Myocyte (in vitro differentiated cells): Measurements from ENCODE around the gene BUB3. TPM values are rescaled to one million over a fixed set of nuclear protein-coding genes. Genes with fewer than 3 reads are reported as not detected.
"Not testable (repeated sequence)": the region's sequence is repeated elsewhere in the genome, so short reads cannot be mapped to it uniquely, and the experiment has no call there.

Source experiments
- DNase-seq: peaks from one replicate; pipeline ENCODE4 v3.0.0-alpha.2; 2012; ENCODE audit warnings: low read depth
- total RNA-seq: library from RNA; depleted of rRNA; stranded (reverse); fragments of >200 nt; gene quantifications from 2 replicates; pipeline ENCODE4 v1.2.3, GENCODE V29; 2014

The BUB3 gene
- total RNA-seq, 1 donor from 2014 or later = 138 TPM

DNA sequence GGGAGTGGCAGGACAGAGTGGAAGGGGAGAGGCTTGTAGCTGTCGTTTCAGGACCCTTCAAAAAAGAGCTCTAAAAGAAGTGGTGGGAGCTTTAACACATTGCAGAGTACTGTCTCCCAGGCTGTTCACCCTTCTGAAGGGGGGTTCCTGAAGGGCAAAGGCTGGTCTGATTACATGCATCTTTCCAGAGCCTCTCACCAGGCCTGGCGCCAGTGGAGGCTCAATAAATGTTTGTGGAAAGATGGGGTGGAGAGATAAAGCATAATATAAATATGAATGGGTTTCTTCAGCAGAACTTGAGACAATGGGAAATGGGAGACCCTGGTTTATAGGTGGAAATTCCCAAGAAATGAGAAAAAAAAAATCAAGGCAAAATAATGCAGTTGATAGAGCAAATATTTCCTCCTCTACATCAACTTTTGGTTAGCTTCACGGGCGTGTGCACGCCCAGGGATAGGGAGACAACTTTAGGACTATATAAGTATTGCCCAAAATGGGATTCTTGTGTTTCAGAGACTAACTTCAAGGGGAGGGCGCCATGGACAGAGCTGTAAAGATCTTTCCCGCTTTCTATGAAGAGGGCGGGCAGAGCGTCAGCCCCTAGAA, 613 bp upstream of the BUB3 start:
- no peak for DNase-seq

DNA sequence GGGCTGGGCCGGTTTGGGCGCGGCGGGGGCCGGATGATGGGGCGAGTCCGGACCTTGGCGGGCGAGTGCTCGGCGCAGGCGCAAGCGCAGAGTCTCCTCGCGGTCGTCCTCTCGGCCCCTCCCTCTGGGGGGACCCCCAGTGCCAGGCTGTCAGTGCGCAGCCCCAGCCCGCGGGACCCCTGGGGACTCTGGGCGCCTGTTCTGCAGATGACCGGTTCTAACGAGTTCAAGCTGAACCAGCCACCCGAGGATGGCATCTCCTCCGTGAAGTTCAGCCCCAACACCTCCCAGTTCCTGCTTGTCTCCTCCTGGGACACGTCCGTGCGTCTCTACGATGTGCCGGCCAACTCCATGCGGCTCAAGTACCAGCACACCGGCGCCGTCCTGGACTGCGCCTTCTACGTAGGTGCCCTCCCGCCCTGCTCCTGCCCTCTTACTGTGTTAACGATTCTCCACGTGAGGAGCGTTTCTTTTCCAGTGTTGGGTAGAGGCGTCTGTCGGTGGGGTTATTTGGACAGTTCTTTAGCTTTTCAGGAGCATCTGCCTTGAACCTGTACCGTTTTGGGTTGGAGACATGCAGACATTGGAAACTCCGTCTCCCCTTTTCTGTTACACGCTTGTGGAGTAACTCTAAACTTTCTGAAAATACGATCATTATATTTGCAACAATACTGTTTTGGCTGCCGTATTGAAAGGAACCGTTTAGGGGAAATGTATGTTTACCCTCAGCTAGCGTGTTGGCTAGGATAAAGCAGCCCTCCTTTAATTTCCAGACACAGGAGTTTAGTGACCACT, 706 bp downstream of the BUB3 start:
- DNase-seq = peak; percentile 67

DNA sequence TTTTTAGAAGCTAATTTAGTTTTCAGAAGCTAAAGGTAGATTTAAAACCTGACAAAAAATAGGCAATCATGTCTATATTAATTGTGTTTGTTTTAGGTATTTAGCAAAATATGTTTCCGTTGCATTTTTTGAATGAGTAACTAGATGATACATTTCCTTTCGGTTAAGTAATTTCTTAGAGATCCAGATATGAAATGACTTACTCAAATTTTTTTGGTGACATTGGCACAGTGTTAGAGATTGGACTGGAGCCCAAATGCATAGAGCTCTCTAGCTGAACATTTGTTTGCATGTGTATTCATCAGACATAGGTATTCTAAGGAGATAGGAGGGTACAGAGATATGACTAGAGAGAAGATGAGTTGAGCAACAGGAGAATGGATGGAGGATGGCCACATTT, 1.9 kb downstream of the BUB3 start:
- DNase-seq = no peak

DNA sequence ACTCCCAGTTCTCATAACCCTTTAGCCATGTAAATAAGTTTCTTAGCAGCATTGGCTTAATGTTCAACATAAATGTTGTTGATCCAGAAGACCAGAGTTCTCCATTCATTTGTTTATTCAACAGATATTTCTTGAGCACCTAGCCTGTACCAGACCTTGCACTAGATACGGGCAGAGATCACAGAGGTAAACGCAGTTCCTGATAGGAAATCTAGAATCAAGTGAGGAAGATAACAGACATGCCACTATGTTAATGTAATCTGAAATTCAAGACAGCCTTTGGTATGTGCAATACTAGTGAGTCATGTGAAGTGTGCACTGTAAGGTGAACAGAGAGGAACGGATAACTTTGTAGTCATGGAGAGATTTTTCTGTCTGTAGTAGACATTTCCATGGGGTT, 3.0 kb downstream of the BUB3 start:
- DNase-seq = no peak

DNA sequence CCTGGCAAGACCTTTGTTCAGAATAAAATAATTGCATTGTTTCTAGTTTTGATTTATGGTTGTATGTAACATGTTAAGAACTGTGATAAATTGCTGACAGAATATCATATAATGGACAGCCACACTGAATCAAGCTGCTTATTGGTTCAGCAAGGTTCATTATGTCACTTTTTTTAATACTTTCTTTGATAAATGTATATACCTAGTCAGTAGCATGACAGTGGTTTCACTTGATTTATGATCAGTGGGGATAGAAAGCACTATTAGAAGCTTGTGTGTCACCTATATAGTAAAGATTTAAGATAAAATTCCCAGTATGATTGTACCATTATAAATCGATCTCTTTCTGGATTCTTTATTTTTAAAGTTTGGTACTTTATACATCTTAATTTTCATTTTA, 4.5 kb downstream of the BUB3 start:
- DNase-seq = no peak

DNA sequence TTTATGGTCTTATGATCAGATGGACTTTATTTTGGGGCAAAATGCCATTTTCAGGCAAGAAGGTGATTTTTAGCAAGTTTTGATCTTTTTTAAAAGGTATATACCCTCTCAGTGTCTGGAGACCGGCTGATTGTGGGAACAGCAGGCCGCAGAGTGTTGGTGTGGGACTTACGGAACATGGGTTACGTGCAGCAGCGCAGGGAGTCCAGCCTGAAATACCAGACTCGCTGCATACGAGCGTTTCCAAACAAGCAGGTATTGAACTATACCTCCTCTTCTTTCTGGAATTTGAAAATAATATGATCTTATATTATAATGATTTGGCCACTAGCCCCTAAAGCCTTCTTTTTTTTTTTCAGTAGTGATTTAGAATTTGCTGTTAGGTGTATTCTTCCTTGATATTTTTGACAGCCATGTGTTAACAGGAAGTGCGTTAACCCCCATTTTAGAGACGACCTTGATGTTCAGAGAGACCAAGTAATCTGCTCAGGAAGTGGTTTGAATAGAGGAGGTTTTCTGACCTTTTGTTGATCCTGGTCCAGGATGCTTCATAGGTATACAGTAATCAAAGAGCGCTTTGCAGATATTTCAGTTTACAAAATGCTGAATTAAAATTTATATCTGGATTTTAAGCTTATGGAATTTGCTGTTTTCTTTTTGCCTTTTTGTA, 6.2 kb downstream of the BUB3 start:
- no peak for DNase-seq

DNA sequence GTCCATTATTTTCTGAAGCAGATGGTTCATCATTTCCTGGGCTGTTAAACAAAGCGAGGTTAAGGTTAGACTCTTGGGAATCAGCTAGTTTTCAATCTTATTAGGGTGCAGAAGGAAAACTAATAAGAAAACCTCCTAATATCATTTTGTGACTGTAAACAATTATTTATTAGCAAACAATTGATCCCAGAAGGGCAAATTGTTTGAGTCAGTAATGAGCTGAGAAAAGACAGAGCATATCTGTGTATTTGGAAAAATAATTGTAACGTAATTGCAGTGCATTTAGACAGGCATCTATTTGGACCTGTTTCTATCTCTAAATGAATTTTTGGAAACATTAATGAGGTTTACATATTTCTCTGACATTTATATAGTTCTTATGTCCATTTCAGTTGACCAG, 10.1 kb downstream of the BUB3 start:
- DNase-seq = no peak

DNA sequence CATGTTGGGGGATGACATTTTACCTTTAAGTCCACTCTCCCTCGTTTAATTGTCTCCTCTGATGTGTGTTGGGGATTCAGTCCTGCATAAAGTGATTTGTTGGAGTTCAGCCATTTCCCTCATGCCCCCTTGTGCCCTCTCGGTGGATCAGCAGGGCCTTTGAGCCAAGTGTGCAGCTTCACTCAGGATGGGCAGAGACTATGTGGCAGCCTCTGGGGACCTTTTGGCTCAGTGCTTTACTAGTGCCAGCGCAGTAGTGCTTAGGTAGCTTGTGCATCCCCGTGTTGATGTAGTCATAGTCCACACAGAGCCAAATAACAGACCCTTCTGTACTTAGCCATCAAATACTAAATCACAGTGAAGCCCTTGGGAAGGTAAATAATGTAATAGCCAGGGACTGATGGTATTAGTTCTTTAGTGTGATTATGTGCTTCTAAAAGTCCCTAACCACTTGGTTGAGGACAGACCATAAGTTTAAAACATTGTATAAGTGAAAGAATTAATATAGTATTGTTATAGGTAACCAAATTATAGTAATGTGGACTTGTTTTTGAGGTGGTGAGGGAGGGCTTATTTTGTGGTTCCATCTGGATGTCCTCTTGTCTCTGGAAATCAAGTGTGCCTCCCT, 11.4 kb downstream of the BUB3 start:
- peak; percentile 28 for DNase-seq

DNA sequence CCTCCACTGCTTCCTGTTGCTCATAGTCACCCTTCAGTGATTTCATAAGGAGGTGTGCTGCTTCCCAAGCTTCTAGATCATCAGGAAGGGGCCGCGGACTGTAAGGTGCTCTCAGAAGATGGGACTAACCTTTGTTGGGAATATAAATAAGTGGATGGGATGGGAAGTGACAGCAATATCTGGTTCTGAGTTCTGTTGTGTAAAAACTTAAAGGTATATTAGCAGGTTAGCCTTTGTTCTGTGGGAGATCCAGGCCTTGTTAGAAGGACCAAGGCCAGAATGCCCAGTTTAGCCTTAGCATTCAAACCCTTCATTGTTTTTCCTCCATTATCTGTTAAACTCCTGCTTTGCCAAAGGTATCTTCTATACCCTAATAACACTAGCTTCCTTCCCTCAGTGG, 12.4 kb downstream of the BUB3 start:
- DNase-seq = no peak

DNA sequence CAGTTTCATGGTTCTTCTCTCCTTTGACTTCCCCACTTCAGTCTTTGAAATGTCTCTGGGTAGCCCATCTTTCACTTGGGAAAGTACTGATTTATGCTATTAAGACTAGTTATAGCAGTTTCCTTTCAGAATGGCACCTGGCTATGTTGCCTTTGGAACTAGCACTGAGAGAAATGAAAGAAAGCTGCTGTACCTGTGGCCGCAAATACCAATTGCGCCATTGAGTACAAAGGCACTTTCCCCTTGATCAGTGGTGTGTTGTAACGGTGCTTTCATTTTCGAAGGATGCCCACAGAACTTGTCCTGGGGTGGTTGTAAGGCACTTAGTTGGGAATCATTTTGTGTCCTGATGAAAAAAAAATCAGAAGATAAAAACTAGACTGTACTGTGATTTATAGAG, 16.8 kb downstream of the BUB3 start:
- DNase-seq = no peak

DNA sequence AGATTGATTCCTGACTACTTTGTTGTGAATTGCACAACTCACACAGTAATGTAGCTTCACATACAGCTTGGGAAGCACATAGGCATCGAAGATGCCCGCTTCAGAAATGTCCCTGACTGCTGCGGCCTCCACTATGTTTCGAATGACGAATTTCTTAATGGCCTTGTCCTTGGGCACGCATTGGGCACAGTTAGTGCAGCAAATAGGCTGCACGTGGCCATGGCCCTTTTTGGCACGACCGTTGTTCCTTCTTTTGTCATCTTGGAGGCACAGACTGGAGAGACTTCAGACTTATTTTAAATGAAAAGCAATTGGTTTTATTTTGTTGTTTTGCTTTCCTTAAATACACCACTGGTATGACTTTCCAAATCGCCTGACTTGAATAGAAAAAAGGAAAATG, 17.4 kb downstream of the BUB3 start:
- not testable (repeated sequence) for DNase-seq

DNA sequence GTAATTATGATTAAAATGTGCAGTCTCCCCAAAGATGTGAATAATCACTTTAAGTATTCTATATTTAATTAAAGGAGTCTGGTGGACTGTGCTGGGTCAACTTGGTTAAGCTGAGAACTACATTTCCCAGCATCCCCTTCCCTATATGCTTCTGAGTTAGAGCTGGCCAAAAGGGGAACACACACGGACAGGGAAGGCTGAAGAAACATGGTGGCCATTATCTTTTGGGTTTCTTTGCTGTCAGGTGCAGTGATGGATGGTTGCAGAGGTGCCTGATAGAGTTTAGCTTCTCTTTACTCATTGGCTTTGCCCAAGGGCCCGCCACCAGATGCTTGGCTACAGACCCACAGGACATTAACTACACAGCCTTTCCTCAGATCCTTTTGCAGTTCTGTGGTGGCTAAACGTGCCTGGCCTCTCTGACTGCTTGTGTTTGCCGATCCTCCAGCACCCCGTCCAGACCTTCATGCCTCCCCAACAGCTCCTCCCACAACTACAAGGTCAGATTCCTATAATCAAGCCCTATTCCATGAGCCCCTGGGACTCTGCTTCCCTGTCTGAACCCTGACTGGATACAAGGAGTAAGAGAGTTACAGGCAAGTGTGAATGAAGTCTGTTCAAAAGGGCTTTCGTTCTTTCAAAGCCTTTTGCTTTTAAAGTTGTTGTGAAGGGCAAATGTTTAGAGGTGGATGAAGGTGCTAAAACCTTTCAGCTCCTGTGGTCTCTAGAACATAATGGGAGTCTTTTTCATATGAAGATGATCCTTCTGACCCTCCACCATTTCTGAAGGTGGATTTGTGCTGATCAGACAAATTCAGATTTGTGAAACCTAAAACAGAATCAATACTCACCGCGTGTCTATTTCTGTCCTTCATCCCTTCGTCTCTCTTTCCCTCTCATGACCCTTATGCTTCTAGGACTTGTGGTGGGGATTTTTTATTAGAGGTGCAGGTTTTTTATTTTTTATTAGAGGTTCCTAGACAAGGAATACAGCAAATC, 21.5 kb downstream of the BUB3 start:
- no peak for DNase-seq

DNA sequence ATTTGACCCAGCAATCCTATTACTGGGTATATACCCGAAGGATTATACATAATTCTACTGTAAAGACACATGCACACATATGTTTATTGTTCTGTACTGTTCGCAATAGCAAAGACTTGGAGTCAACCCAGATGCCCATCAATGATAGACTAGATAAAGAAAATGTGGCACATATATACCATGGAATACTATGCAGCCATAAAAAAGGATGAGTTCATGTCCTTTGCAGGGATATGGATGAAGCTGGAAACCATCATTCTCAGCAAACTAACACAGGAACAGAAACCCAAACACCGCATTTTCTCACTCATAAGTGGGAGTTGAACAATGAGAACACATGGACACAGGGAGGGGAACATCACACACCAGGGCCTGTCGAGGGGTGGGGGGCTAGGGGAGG, 24.2 kb downstream of the BUB3 start:
- not testable (repeated sequence) for DNase-seq

DNA sequence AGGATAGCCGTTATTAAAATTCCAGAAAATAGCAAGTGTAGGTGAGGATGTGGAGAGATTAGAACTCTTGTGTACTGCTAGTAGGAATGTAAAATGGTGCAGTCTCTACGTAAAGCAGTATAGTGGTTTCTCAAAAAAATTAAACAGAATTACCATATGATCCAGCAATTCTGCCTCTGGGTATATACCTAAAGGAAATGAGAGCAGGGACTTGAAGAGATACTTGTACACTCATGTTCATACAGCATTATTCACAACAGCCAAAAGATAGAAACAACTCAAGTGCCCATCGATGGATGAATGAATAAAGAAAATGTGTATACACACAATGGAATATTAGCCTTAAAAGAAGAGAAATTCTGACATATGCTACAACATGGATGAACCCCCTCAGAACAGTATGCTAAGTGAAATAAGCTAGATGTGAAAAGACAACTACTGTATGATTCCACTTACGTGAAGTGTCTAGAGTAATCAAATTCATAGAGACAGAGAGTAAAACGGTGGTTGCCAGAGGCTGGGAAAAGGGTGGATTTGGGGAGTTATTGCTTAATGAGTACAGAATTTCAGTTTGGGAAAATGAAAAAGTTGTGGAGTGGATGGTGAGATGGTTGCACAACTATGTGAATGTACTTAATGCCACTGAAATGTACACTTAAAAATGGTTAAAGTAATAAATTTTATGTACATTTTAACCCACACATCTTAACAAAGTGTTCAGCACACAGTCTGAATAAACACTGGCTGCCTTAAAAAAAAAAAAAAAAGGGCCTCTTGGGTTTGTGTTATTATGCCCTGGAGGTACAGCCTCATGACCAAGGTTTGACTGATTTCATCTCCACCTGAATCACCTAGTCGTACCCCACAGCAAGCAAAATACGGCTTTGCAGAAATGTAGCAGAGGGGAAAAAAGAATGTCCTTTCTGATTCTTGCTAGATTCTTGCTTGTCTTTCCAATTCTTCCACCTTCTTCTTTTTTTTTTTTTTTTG, 26.2 kb downstream of the BUB3 start:
- no peak for DNase-seq

DNA sequence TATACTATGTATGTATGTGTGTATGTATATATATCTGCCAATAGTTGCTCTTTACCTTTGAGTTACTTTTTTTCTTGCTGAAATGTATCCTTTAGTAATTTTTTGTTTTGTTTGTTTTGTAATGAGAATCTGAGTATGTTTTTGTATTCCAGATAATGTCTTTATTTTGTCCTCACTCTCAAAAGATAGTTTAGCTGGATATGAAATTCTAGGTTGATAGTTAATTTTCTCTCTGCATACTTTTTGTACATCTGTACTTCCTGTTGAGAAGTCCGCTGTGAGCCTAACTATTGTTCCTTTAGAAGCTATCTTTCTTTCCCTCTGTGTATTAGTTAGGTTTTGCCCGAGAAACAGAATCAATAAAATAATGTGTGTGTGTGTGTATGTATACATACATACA, 29.5 kb downstream of the BUB3 start:
- no peak for DNase-seq

DNA sequence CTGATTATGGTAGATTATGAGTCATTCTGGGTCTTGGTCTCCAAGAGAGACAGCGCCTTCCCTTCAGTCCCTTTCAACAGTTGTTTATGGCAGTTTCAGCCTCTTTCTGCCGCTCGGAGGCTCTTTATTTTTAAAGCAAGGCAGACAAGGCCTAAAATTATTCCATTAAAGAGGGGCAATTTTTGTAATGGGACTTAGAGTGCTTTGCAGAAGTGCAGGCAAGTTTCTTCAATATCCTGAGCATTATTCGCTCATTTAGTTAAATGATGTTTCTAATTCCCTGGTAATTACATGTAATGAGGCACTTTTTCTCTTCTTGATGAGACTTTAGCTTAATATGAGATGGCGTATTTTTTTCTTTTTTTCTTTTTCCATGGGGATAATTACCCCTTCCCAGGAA, 33.6 kb downstream of the BUB3 start:
- DNase-seq = no peak

DNA sequence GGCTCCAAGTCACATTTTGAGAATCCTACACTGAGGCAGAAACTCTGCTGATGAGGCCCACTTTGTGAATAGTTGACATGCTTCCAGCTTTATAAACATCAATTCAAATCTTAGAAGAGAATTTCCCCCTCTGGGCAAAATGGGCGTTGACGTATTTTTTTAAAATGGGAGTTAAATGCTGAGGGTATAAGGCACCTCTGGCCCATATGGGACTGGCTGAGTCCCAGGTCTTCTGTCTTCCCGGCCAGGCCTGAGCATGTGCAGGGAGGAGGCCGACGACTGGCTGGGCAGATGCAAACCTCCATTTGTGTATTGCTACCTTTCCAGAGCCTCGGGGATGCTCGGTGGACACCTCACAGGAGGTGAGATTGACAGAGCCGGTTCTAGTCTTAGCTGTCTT, 37.7 kb downstream of the BUB3 start:
- no peak for DNase-seq

DNA sequence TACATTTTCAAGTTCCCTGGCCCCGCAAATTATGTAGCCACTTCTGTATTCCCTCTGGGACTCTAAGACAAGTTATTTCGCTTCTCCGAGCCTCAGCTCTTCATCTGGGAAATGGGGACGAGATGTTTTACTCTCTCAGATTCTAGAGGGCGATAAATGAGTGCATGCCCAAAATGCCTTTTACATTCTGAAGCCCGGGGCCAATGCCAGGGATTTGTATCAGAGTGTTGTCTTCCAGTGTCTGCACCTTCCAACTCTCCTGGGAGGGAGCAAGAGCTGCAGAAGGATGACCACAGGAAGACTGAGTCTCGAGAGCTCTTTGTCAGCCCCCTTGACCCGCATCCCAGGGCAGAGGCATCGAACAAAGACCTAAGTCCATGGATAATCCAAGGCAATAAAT, 39.9 kb downstream of the BUB3 start:
- no peak for DNase-seq

DNA sequence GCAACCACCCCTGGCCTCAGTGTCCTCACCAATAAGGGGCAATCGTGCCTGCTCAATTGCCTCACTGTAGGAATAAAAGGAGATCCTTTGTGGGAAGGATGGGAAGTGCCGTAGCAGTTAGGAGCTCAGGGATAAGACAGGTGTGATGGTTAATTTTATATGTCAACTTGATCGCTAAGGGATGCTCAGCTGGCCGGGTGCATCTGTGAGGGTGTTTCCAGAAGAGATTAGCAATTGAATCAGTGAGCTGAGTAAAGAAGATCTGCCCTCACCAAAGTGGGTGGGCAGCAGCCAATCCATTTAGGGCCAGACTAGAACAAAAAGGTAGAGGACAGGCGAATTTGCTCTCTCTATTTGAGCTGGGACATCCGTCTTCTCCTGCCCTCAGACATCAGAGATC, 46.3 kb downstream of the BUB3 start:
- DNase-seq = peak; percentile 67

DNA sequence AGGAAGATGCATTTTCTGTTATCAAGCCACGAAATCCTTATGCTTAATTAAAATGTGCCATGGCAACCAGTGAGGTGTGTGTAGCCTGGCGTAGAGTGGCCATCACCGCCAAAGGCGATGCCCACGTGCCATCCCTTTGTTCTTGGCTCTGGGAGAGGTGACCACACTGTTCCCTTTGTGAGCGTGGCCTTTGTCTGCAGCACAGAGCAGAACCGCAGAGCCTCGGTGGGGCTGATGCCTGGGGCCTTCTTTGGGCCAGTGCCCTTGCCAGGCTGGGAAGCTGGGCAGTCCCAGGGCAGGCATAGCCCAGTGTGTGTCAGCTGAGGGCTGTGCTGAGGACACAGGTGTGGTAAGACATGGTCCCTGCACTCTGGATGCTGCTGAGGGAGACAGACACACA, 48.3 kb downstream of the BUB3 start:
- no peak for DNase-seq
